ENCODE results near the gene SLC9A3. TPM values are rescaled to one million over a fixed set of nuclear protein-coding genes. Genes with fewer than 3 reads are reported as not detected.

Gene SLC9A3
- total RNA-seq, 2 donors from 2014 or later: 4.3 to 5.3 TPM

DNA sequence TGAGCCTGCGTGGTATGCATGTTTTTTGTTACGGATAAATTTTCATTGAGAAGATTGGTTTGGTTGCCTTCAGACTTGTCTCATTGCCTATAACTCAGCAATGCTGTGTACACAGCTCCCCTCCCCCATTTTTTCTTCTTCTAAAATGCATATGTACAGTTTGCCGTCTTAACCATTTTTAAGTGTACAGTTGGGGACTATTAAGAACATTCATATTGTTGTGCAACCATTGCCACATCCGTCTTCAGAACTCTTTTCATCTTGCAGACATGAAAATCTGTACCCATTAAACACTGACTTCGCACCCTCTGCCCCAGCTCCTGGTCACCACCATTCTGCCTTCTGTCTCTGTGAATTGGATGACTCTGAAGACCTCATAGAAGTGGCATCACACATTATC is 75.1 kb downstream of the SLC9A3 start:
- intact Hi-C loops (cut with DNase I): no loop called here
- H3K4me1 ChIP-seq (replicated peaks): peaks cover 3% of the 10 kb centered on the region
- no peak overlapping the region for H3K27ac ChIP-seq
- H3K36me3 ChIP-seq: peaks cover 0 to 17% of the 10 kb centered on the region in 2 donors
- no peak overlapping the region for H3K4me3 ChIP-seq
- H3K27me3 ChIP-seq (replicated peaks; ENCODE audit: insufficient read depth): no peaks in the 10 kb centered on the region
- TF ChIP-seq POLR2AphosphoS5 (IDR thresholded peaks at IDR 0.05) (no peak), POLR2A (IDR thresholded peaks at IDR 0.05) (no peak)
- TF ChIP-seq, protein P1, sequence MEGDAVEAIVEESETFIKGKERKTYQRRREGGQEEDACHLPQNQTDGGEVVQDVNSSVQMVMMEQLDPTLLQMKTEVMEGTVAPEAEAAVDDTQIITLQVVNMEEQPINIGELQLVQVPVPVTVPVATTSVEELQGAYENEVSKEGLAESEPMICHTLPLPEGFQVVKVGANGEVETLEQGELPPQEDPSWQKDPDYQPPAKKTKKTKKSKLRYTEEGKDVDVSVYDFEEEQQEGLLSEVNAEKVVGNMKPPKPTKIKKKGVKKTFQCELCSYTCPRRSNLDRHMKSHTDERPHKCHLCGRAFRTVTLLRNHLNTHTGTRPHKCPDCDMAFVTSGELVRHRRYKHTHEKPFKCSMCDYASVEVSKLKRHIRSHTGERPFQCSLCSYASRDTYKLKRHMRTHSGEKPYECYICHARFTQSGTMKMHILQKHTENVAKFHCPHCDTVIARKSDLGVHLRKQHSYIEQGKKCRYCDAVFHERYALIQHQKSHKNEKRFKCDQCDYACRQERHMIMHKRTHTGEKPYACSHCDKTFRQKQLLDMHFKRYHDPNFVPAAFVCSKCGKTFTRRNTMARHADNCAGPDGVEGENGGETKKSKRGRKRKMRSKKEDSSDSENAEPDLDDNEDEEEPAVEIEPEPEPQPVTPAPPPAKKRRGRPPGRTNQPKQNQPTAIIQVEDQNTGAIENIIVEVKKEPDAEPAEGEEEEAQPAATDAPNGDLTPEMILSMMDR (IDR thresholded peaks at IDR 0.05): no peak
- H3K9me3 ChIP-seq: no peaks in the 10 kb centered on the region
- DNase-seq (ENCODE audit: low spot score): no peak
- WGBS: 91% methylated on average over 5 of the region's 5 CpGs

DNA sequence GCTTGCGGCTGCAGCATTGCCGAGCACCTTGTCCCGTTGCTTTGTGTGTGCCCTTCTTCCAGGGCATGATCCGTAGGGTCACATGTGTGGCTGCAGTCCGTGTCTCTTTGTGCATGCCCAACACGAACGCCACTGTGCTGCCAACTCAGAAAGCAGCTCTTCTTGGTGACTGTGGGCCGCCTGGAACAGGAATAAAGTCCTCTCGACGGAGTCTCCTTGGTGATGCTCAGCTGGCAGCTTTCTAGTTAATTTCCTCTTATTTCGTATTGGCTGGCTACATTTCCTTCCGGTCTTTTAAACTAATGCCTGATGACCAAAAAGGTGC is 75.5 kb downstream of the SLC9A3 start:
- Histone ChIP-seq H3K4me3 (no peak overlapping the region), H3K36me3 (peaks cover 0 to 17% of the 10 kb centered on the region in 2 donors), H3K4me1 (replicated peaks) (peaks cover 6% of the 10 kb centered on the region), H3K27ac (no peak overlapping the region), H3K27me3 (replicated peaks; ENCODE audit: insufficient read depth) (no peaks in the 10 kb centered on the region), H3K9me3 (no peaks in the 10 kb centered on the region)
- intact Hi-C loops (cut with DNase I): no loop called here
- TF ChIP-seq POLR2A (IDR thresholded peaks at IDR 0.05) (no peak), POLR2AphosphoS5 (IDR thresholded peaks at IDR 0.05) (no peak)
- TF ChIP-seq, protein P1 (IDR thresholded peaks at IDR 0.05): no peak
- WGBS: 88% methylated on average over 12 of the region's 12 CpGs
- no peak for DNase-seq (ENCODE audit: low spot score)

DNA sequence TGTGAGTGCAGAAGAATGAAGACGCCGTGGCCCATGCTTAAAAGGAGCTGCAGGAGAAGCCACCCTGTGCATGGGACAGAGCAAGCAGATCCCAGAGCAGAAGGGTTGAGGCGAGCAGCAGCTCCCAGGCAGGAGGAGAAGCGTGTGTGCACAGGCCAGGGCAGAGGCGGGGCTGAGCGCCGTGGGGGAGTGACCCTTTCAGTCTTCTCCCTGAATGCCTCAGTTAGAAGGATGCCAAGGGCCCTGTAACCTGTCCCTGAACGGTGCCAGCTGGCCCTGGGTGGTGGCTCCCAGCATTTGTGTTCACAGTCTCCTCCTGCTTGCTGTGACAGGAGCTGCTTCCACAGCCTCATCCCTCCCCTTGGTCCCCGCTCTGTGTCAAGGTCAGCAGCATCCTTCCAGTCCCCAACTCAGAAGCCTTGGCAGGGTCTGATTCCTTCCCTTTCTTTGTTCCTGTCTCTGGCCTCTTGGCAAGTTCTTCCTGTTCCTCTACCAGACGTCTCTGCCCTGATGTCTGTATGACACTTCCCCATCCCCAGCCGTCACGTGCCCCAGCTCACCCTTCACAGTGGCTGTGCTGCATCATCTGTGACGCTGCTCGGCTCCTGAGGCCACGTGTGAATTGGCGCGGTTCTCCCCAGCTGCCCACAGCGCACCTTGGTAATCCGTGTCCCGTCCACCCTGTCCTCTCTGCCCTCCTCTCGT is 76.0 kb downstream of the SLC9A3 start:
- intact Hi-C loops (cut with DNase I): no loop called here
- Histone ChIP-seq H3K27ac (no peak overlapping the region), H3K9me3 (no peaks in the 10 kb centered on the region), H3K27me3 (replicated peaks; ENCODE audit: insufficient read depth) (no peaks in the 10 kb centered on the region), H3K4me1 (replicated peaks) (peaks cover 6% of the 10 kb centered on the region), H3K4me3 (no peak overlapping the region), H3K36me3 (peaks cover 0 to 17% of the 10 kb centered on the region in 2 donors)
- no peak for DNase-seq (ENCODE audit: low spot score)
- no peak for TF ChIP-seq POLR2A (IDR thresholded peaks at IDR 0.05)
- 83% methylated on average over 21 of the region's 21 CpGs for WGBS

DNA sequence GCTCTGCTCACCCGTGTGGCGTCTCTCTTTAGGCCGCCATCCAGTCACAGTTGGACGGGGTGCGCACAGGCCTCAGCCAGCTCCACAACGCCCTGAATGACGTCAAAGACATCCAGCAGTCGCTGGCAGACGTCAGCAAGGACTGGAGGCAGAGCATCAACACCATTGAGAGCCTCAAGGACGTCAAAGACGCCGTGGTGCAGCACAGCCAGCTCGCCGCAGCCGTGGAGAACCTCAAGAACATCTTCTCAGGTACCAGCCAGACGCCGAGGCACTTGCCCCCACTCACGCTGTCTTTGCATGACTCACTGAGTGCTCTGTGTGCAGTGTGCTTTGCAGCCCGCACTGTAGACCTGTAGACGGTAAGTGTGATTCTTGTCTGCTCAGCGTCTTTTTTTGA is 76.7 kb downstream of the SLC9A3 start:
- peaks cover 6% of the 10 kb centered on the region for H3K4me1 ChIP-seq (replicated peaks)
- TF ChIP-seq, protein P1 (IDR thresholded peaks at IDR 0.05): no peak
- no peak for TF ChIP-seq POLR2A (IDR thresholded peaks at IDR 0.05)
- TF ChIP-seq POLR2AphosphoS5 (IDR thresholded peaks at IDR 0.05): no peak
- no peak for DNase-seq (ENCODE audit: low spot score)
- peaks cover 0 to 17% of the 10 kb centered on the region in 2 donors for H3K36me3 ChIP-seq
- WGBS: 93% methylated on average over 21 of the region's 21 CpGs
- no peak overlapping the region for H3K4me3 ChIP-seq
- H3K27ac ChIP-seq: no peak overlapping the region
- intact Hi-C loops (cut with DNase I): no loop called here
- no peaks in the 10 kb centered on the region for H3K9me3 ChIP-seq
- no peaks in the 10 kb centered on the region for H3K27me3 ChIP-seq (replicated peaks; ENCODE audit: insufficient read depth)

GRCh38 chr5:446883-447263 is 77.4 kb downstream of the SLC9A3 start:
- intact Hi-C loops (cut with DNase I): no loop called here
- Histone ChIP-seq H3K27ac (no peak overlapping the region), H3K9me3 (no peaks in the 10 kb centered on the region), H3K27me3 (replicated peaks; ENCODE audit: insufficient read depth) (no peaks in the 10 kb centered on the region), H3K36me3 (peaks cover 0 to 17% of the 10 kb centered on the region in 2 donors), H3K4me3 (no peak overlapping the region), H3K4me1 (replicated peaks) (peaks cover 6% of the 10 kb centered on the region)
- 55% methylated on average over 7 of the region's 7 CpGs for WGBS
- TF ChIP-seq, protein P1 (IDR thresholded peaks at IDR 0.05): peak; percentile 15 to 54 (median 28)
- no peak for TF ChIP-seq POLR2AphosphoS5 (IDR thresholded peaks at IDR 0.05)
- DNase-seq (ENCODE audit: low spot score): no peak

All from prostate gland (tissue), 2 donors.